GM19463 (cell line): ENCODE results near the gene HPGDS.
"Not testable (repeated sequence)": the region's sequence is repeated elsewhere in the genome, so short reads cannot be mapped to it uniquely, and the experiment has no call there.

Experiments used
- ATAC-seq: cut with Tn5 transposase; IDR thresholded peaks from one replicate; pipeline ENCODE4 v1.9.1; 2021; ENCODE audit warnings: mild to moderate bottlenecking, moderate library complexity; ENCODE audit not compliant: unreplicated experiment

Gene HPGDS

GRCh38 chr4:94332983-94333590 lies 9.5 kb downstream of the HPGDS start:
- ATAC-seq = no peak

GRCh38 chr4:94329933-94330332 lies 12.7 kb downstream of the HPGDS start:
- ATAC-seq = no peak

GRCh38 chr4:94325835-94326234 lies 16.8 kb downstream of the HPGDS start:
- no peak for ATAC-seq

- ATAC-seq = not testable (repeated sequence)
These were observed 22.7 kb downstream of the HPGDS start for GRCh38 chr4:94319927-94320326.

- no peak for ATAC-seq
These were observed 35.3 kb downstream of the HPGDS start for GRCh38 chr4:94307231-94307871.

GRCh38 chr4:94306713-94307112 lies 35.9 kb downstream of the HPGDS start:
- no peak for ATAC-seq

- ATAC-seq = no peak
These were observed 37.0 kb downstream of the HPGDS start for GRCh38 chr4:94305466-94306225.

GRCh38 chr4:94304365-94304971 lies 38.2 kb downstream of the HPGDS start:
- ATAC-seq = peak; percentile 64

- no peak for ATAC-seq
These were observed 40.4 kb downstream of the HPGDS start for GRCh38 chr4:94302191-94302590.

- ATAC-seq = no peak
These were observed 43.8 kb downstream of the HPGDS start for GRCh38 chr4:94298725-94299252.

- ATAC-seq = not testable (repeated sequence)
These were observed 47.2 kb downstream of the HPGDS start for GRCh38 chr4:94295473-94295872.

- ATAC-seq = not testable (repeated sequence)
These were observed 48.7 kb downstream of the HPGDS start for GRCh38 chr4:94293981-94294380.

GRCh38 chr4:94290245-94290644 lies 52.4 kb downstream of the HPGDS start:
- ATAC-seq = no peak

GRCh38 chr4:94285666-94286065 lies 57.0 kb downstream of the HPGDS start:
- no peak for ATAC-seq

GRCh38 chr4:94284889-94285288 lies 57.7 kb downstream of the HPGDS start:
- ATAC-seq = no peak

GRCh38 chr4:94278781-94279180 lies 63.9 kb downstream of the HPGDS start:
- ATAC-seq = no peak

GRCh38 chr4:94277534-94277933 lies 65.1 kb downstream of the HPGDS start:
- no peak for ATAC-seq

GRCh38 chr4:94276204-94276603 lies 66.4 kb downstream of the HPGDS start:
- no peak for ATAC-seq

- no peak for ATAC-seq
These were observed 67.7 kb downstream of the HPGDS start for GRCh38 chr4:94274912-94275311.

- no peak for ATAC-seq
These were observed 71.4 kb downstream of the HPGDS start for GRCh38 chr4:94271248-94271647.

- ATAC-seq = no peak
These were observed 75.6 kb downstream of the HPGDS start for GRCh38 chr4:94267037-94267436.
